NCI-H82 (cell line): ENCODE measurements around the gene TMEM266.
A peak's percentile ranks its signal among the peaks of the same experiment; 100 is the strongest.

ENCODE experiments used
- DNase-seq: peaks from one replicate; lab custom pipeline; 2025; lab: John Stamatoyannopoulos, UW

Gene TMEM266

GRCh38 chr15:76251717-76252116 lies 191.9 kb downstream of the TMEM266 start:
- DNase-seq, result no peak

- no peak for DNase-seq
Measured at GRCh38 chr15:76252249-76252648, 192.5 kb downstream of the TMEM266 start.

- DNase-seq, result peak; percentile 36
Measured at GRCh38 chr15:76253691-76254473, 194.1 kb downstream of the TMEM266 start.
